HepG2 (cell line): ENCODE results near the gene CDK5RAP1. TPM values are rescaled to one million over a fixed set of nuclear protein-coding genes. Genes with fewer than 3 reads are reported as not detected.

ENCODE experiments used
- ATAC-seq: fragments of 200-7000 bp; cut with Tn5 transposase; 3 replicates; pipeline ENCODE4 v1.9.1; 2020; ENCODE audit warnings: mild to moderate bottlenecking, moderate library complexity
- BruUV-seq: library from RNA; stranded (reverse); fragments of 400-500 nt; replicated peaks from 2 replicates; lab custom pipeline; 2021; lab: Mats Ljungman, UMichigan
- CTCF ChIA-PET: fragments of 300-600 bp; formaldehyde crosslinking; extraction: SDS; loops from one replicate; lab custom pipeline; 2021; ENCODE audit warnings: low total read pairs, inconsistent platforms, low intra/inter-chr PET ratio; lab: Yijun Ruan, JAX
- POLR2A ChIA-PET: fragments of 350-600 bp; sonication (Branson Sonifier 250); formaldehyde crosslinking; loops from one replicate; lab custom pipeline; 2020; ENCODE audit warnings: antibody characterized with exemption, inconsistent platforms; lab: Yijun Ruan, JAX
- DNase-seq: peaks from one replicate; pipeline ENCODE4 v3.0.0-alpha.2; 2015; ENCODE audit warnings: low spot score
- FAIRE-seq: peaks from 3 replicates; lab custom pipeline; 2011; peaks lifted over from hg19 to GRCh38; lab: Jason Lieb, UNC
- H2AFZ ChIP-seq: one replicate; pipeline ENCODE4 v1.6.1; 2011; ENCODE audit warnings: low read length, inconsistent platforms
- H3K27ac ChIP-seq: fragments of 300-600 bp; 3 replicates; pipeline ENCODE4 v1.8.0; 2011; ENCODE audit warnings: mixed run types, mild to moderate bottlenecking, mixed read lengths, low read length, inconsistent platforms; ENCODE audit not compliant: insufficient read depth; ENCODE audit errors: extremely low read length
- H3K27me3 ChIP-seq, 2 experiments: fragments of 200-600 bp in 1 of 2; 2 replicates in 1 of 2; 3 replicates in 1 of 2; pipeline versions ENCODE4 v1.6.0 to v1.8.0; 2011; ENCODE audit warnings: low read length in 2 of 2, mild to moderate bottlenecking in 2 of 2, moderate library complexity in 2 of 2, inconsistent platforms in 1 of 2; ENCODE audit not compliant: insufficient read depth in 2 of 2, control insufficient read depth in 1 of 2
- H3K36me3 ChIP-seq, 2 experiments: fragments of 200-600 bp in 1 of 2; replicated peaks in 1 of 2; 2 replicates in 1 of 2; 3 replicates in 1 of 2; pipeline versions ENCODE4 v1.5.1 to v1.8.0; 2011; ENCODE audit warnings: low read length in 2 of 2, inconsistent platforms in 1 of 2; ENCODE audit not compliant: insufficient read depth in 2 of 2, control insufficient read depth in 1 of 2
- H3K4me1 ChIP-seq: 2 replicates; pipeline ENCODE4 v1.5.1; 2012; ENCODE audit warnings: low read length, inconsistent platforms; ENCODE audit not compliant: insufficient read depth
- H3K4me2 ChIP-seq: 2 replicates; pipeline ENCODE4 v1.6.0; 2011; ENCODE audit warnings: low read depth, low read length, inconsistent platforms
- H3K4me3 ChIP-seq, 3 experiments: fragments of 200-600 bp in 1 of 3; sonication (generic), shearing (Covaris generic) in 1 of 3; replicated peaks in 1 of 3; 2 replicates each; pipeline ENCODE4 v1.5.1; 2011 to 2016; ENCODE audit warnings: low read length in 3 of 3, inconsistent platforms in 2 of 3, low read depth in 2 of 3, mild to moderate bottlenecking in 2 of 3, control low read depth in 1 of 3, mixed read lengths in 1 of 3; ENCODE audit not compliant: insufficient read depth in 1 of 3
- H3K79me2 ChIP-seq: one replicate; pipeline ENCODE4 v1.6.1; 2011; ENCODE audit warnings: low read length, inconsistent platforms; ENCODE audit not compliant: insufficient read depth
- H3K9ac ChIP-seq: 2 replicates; pipeline ENCODE4 v1.6.0; 2011; ENCODE audit warnings: mild to moderate bottlenecking, low read depth, low read length, inconsistent platforms; ENCODE audit not compliant: insufficient read depth
- H3K9me3 ChIP-seq: 2 replicates; pipeline ENCODE4 v1.5.1; 2012; ENCODE audit warnings: mild to moderate bottlenecking, low read length
- H4K20me1 ChIP-seq: 2 replicates; pipeline ENCODE4 v1.6.0; 2011; ENCODE audit warnings: inconsistent platforms, mild to moderate bottlenecking, low read length, moderate library complexity; ENCODE audit not compliant: insufficient read depth
- FOSL1 ChIP-seq: sonication (generic); formaldehyde crosslinking; IDR thresholded peaks from 2 replicates; pipeline ENCODE4 v1.9.0; 2021; ENCODE audit warnings: missing genetic modification reagents, borderline replicate concordance
- HIVEP1 ChIP-seq: sonication (generic); formaldehyde crosslinking; IDR thresholded peaks from 2 replicates; pipeline ENCODE4 v1.4.0; 2020; ENCODE audit warnings: mild to moderate bottlenecking, missing genetic modification reagents
- HMG20B ChIP-seq: conservative IDR thresholded peaks from 2 replicates; pipeline ENCODE4 v1.6.1; 2016; ENCODE audit warnings: missing genetic modification reagents, missing compliant biosample characterization
- MBD4 ChIP-seq: IDR thresholded peaks from 2 replicates; pipeline ENCODE4 v1.6.1; 2012; ENCODE audit warnings: low read length, inconsistent platforms, borderline replicate concordance
- MTF2 ChIP-seq: sonication (generic); formaldehyde crosslinking; IDR thresholded peaks from 2 replicates; pipeline ENCODE4 v1.5.0; 2020; ENCODE audit warnings: missing genetic modification reagents, borderline replicate concordance
- NCOA2 ChIP-seq: sonication (generic); formaldehyde crosslinking; IDR thresholded peaks from 2 replicates; pipeline ENCODE4 v1.8.0; 2022; ENCODE audit warnings: inconsistent platforms
- ONECUT2 ChIP-seq: sonication (generic); formaldehyde crosslinking; IDR thresholded peaks from 2 replicates; pipeline ENCODE4 v1.4.0; 2020; ENCODE audit warnings: missing genetic modification reagents
- SP1 ChIP-seq, 2 experiments: fragments of 450-650 bp in 1 of 2; sonication (generic) in 1 of 2; formaldehyde crosslinking in 1 of 2; IDR thresholded peaks; 2 replicates each; pipeline versions ENCODE4 v1.4.0 to v1.6.1; 2016 to 2020; ENCODE audit warnings: missing genetic modification reagents in 1 of 2
- STAG1 ChIP-seq: sonication (generic); formaldehyde crosslinking; IDR thresholded peaks from 2 replicates; pipeline ENCODE4 v1.4.0; 2020; ENCODE audit warnings: missing genetic modification reagents
- TFAP4 ChIP-seq: sonication (generic); IDR thresholded peaks from 2 replicates; pipeline ENCODE4 v1.6.1; 2016; ENCODE audit warnings: low read depth, borderline replicate concordance
- USF2 ChIP-seq, 2 experiments: sonication (generic) in 1 of 2; formaldehyde crosslinking in 1 of 2; IDR thresholded peaks; 2 replicates each; pipeline versions ENCODE4 v1.5.1 to v1.6.1; 2011 to 2020; ENCODE audit warnings: borderline replicate concordance in 1 of 2, low read depth in 1 of 2, low read length in 1 of 2, mild to moderate bottlenecking in 1 of 2, missing genetic modification reagents in 1 of 2, moderate library complexity in 1 of 2
- ZBTB1 ChIP-seq: sonication (generic); formaldehyde crosslinking; IDR thresholded peaks from 2 replicates; pipeline ENCODE4 v1.4.0; 2020; ENCODE audit warnings: missing genetic modification reagents, borderline replicate concordance
- ZNF558 ChIP-seq: sonication (generic); formaldehyde crosslinking; IDR thresholded peaks from 2 replicates; pipeline ENCODE4 v1.9.0; 2022; ENCODE audit warnings: mild to moderate bottlenecking, missing genetic modification reagents, borderline replicate concordance
- ZNF577 ChIP-seq: sonication (generic); formaldehyde crosslinking; IDR thresholded peaks from 2 replicates; pipeline ENCODE4 v1.4.0; 2020; ENCODE audit warnings: mild to moderate bottlenecking, low read depth, missing genetic modification reagents, borderline replicate concordance
- WGBS: methylation state at CpG from one replicate; pipeline ENCODE4 v1.1.6; 2017; ENCODE audit warnings: low lambda C conversion rate; 5-methylcytosine and 5-hydroxymethylcytosine counted together
- in situ Hi-C: cut with HindIII; loops from 2 replicates; pipeline ENCODE4 v1.10.0; 2017; ENCODE audit warnings: low pct_unique_long_range_greater_than_20kb; ENCODE audit not compliant: extremely low pct_ligation_motif_present
- intact Hi-C: fragments of 100-400 bp; cut with micrococcal nuclease; formaldehyde crosslinking; loops from one replicate; pipeline ENCODE4 v1.10.0; 2022; ENCODE audit not compliant: unreplicated experiment
- polyA plus RNA-seq, 8 experiments: library from polyadenylated mRNA; depleted of rRNA in 3 of 8; stranded (reverse) in 7 of 8; unstranded in 1 of 8; fragments of >200 nt; fragmentation: Illumina TruSeq in 4 of 8; extraction: Trizol in 4 of 8; gene quantifications; 2 replicates each; pipeline versions ENCODE4 v1.2.1 to v1.2.3, GENCODE V29; 2011 to 2016; ENCODE audit warnings: low read depth in 4 of 8, missing spikeins in 1 of 8, mixed read lengths in 1 of 8; ENCODE audit not compliant: insufficient read depth in 1 of 8
- total RNA-seq, 5 experiments: library from RNA; depleted of rRNA; stranded (reverse); fragments of >200 nt; fragmentation: Illumina TruSeq; extraction: Trizol; gene quantifications; 2 replicates each; pipeline ENCODE4 v1.2.3, GENCODE V29; 2016; ENCODE audit warnings: low read depth in 1 of 5
- TF ChIP-seq, protein P1 (sequence below): sonication (generic); formaldehyde crosslinking; IDR thresholded peaks from 2 replicates; pipeline ENCODE4 v1.8.1; 2023; ENCODE audit warnings: mild to moderate bottlenecking, missing genetic modification reagents, borderline replicate concordance

The CDK5RAP1 gene
- total and polyA plus RNA-seq, 2 of the 13 experiments (the other 11 are each of a cell fraction or from before 2014, with no cell fraction given), result 53.6 to 98.2 TPM

- peaks cover 3 to 6% of the 10 kb centered on the region in 2 experiments; a peak in 2 of 5 replicates for H3K36me3 ChIP-seq
- peaks cover 9% of the 10 kb centered on the region for H3K4me1 ChIP-seq
- H3K27ac ChIP-seq, result no peak overlapping the region
- DNase-seq, result no peak
- no peak for TF ChIP-seq ZNF577 (CRISPR knock-in tag)
- no peak for TF ChIP-seq ONECUT2 (CRISPR knock-in tag)
- no peak for TF ChIP-seq ZBTB1
- TF ChIP-seq FOSL1 (CRISPR knock-in tag), result no peak
- no peak for TF ChIP-seq STAG1
- no peak for TF ChIP-seq NCOA2 (CRISPR knock-in tag)
- TF ChIP-seq MBD4, result no peak
- H3K4me2 ChIP-seq, result no peak overlapping the region
- ATAC-seq, result no peak
- intact Hi-C loops, result no loop called here
- H3K9me3 ChIP-seq, result no peaks in the 10 kb centered on the region
- in situ Hi-C loops, result no loop called here
- ChIA-PET POLR2A (interaction anchor here (0.7 to 1.2 kb wide), 2 partner anchors 41 to 55 kb away, joined by 3 to 4 read pairs; partner anchors contain the start of gene CBFA2T2), CTCF (no interaction called here)
- no peak overlapping the region for H3K4me3 ChIP-seq
- H4K20me1 ChIP-seq, result no peaks in the 10 kb centered on the region
- BruUV-seq, result no TSS peak
- no peaks in the 10 kb centered on the region for H3K27me3 ChIP-seq
- no peaks in the 10 kb centered on the region for H3K79me2 ChIP-seq
- FAIRE-seq, result no peak
- no peak overlapping the region for H3K9ac ChIP-seq
- WGBS, result 91% methylated on average over 5 of the region's 5 CpGs
- no peak overlapping the region for H2AFZ ChIP-seq
These were observed 33.1 kb upstream of the CDK5RAP1 start for GRCh38 chr20:33434434-33434833.

DNA sequence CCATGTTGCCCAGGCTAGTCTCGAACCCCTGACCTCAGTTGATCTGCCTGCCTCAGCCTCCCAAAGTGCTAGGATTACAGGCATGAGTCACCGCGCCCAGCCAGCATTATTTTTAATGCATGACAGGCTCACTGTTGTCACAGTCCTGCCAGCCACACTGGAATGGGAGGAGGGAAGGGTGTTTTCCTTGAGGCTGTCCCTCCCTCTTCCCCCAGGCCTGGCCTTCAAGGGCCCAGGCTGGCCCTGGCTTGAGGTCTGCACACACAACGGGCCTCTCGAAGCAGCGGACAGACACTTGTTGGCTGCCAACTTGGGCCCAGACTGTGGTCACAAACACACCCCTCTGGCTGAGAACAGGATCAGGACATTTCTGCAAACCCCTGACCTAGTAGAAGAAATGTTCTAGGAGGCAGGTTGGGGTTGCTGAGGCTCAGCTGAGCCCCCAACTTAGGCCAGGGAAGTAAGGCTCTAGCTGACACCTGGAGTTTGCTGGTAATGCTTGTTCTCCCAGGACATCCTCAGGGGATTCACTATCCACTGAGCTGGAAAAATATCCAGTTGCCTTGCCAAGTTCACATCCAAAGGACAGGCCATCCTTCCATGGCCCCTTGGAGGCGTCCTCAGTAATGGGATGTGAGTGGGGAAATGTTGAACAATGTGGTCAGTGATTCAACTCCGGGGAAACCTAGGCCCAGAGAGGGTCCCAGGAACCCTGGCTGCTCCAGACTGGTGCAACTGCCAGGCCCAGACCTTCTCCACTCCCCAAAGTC lies 32.3 kb upstream of the CDK5RAP1 start:
- H3K9ac ChIP-seq, result no peak overlapping the region
- peaks cover 3 to 6% of the 10 kb centered on the region in 2 experiments; a peak in 2 of 5 replicates for H3K36me3 ChIP-seq
- intact Hi-C loops (no loop called here), in situ Hi-C loops (no loop called here)
- no peaks in the 10 kb centered on the region for H3K9me3 ChIP-seq
- FAIRE-seq (no peak), DNase-seq (no peak), ATAC-seq (no peak)
- POLR2A ChIA-PET, result interaction anchor here (1.2 kb wide), 1 partner anchor 56 kb away, joined by 3 read pairs; the partner anchor contains the start of gene CBFA2T2
- 97% methylated on average over 8 of the region's 8 CpGs for WGBS
- H3K27me3 ChIP-seq, result no peaks in the 10 kb centered on the region
- CTCF ChIA-PET, result no interaction called here
- no peak overlapping the region for H3K4me3 ChIP-seq
- BruUV-seq, result no TSS peak
- H2AFZ ChIP-seq, result no peak overlapping the region
- no peak overlapping the region for H3K27ac ChIP-seq
- H3K4me2 ChIP-seq, result no peak overlapping the region
- H4K20me1 ChIP-seq, result no peaks in the 10 kb centered on the region
- peaks cover 9% of the 10 kb centered on the region for H3K4me1 ChIP-seq
- no peaks in the 10 kb centered on the region for H3K79me2 ChIP-seq
- TF ChIP-seq SP1 (IDR thresholded peaks at IDR 0.05) (no peak), SP1 (CRISPR knock-in tag; IDR thresholded peaks at IDR 0.05) (no peak), MTF2 (CRISPR knock-in tag) (no peak), HMG20B (no peak), ZNF558 (CRISPR knock-in tag) (no peak), TFAP4 (no peak), HIVEP1 (0 out of 2 replicates have a peak, but pooled peaks have one; percentile 28), USF2 (IDR thresholded peaks at IDR 0.05; ENCODE audit: low read depth, low read length) (no peak), USF2 (CRISPR knock-in tag; IDR thresholded peaks at IDR 0.05; ENCODE audit: borderline replicate concordance) (no peak)
- TF ChIP-seq, protein P1, sequence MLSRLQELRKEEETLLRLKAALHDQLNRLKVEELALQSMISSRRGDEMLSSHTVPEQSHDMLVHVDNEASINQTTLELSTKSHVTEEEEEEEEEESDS (CRISPR knock-in tag), result no peak
